ENCODE results near the gene EZR.

Gene EZR

DNA sequence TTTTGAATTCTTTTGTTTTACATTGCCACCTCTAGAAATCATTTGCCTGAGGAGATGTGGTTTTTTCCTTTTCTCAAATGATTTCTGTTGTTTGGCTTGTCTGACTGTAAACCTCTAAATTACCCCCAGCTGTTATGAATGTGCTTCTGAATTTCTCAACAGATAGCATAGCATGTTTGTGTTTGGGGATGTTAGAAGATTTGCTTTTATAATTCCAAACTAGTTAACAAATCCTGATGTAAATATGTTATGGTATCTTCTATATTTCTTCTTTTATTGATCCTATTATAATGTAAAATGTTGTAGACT is 31.6 kb upstream of the EZR start:
- TF ChIP-seq CTCF (IDR thresholded peaks at IDR 0.05; ENCODE audit: borderline replicate concordance, control extremely low read depth, extremely low read depth, insufficient read depth, missing control alignments), result no peak
- in situ Hi-C loops (cut with MboI; ENCODE audit: low sequenced_read_pairs, unreplicated experiment), result no loop called here
- DNase-seq (ENCODE audit: low spot score), result no peak

DNA sequence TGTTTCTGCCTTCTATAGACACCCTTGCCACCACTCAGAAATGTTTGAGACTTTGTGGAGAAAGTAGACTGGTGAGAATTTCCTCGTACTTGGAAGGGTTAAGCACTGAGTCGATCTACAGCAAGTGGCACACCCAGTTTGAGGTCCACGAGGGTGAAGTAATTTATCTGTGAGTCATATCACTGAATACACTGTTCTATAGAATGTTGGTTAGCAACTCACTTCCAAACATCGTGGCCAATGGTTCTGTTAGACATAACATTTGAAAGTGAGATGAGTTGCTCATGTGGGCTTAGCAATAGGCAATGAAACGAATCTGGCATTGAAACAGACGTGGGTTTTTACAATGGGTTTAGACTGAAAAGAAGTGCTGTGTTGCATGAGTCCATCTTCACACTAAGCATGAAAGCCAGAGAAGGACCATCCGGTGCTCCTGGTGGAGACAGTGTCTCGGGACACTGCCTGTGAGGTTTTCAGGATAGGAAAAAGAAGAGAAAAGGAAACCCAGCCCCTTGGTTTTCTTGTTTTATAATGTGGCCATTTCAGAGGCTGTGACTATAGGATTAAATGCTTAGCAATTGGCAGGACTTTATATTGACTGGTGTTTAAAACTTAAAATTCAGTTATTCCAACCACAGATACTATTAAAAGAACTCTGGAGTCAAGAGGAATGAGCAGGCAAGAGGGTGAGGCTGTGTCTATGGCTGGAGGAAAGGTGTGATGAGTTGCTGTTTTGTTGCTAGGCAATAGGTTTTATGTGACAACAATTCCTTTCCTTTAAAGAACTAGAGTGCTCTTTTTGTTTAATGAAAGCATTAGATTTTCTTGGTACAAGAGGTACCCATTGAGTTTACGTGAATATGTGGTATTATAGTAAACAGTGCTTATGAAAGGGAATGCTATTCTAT is 31.0 kb upstream of the EZR start:
- no peak for TF ChIP-seq CTCF (IDR thresholded peaks at IDR 0.05; ENCODE audit: borderline replicate concordance, control extremely low read depth, extremely low read depth, insufficient read depth, missing control alignments)
- no peak for DNase-seq (ENCODE audit: low spot score)
- in situ Hi-C loops (cut with MboI; ENCODE audit: low sequenced_read_pairs, unreplicated experiment), result no loop called here

DNA sequence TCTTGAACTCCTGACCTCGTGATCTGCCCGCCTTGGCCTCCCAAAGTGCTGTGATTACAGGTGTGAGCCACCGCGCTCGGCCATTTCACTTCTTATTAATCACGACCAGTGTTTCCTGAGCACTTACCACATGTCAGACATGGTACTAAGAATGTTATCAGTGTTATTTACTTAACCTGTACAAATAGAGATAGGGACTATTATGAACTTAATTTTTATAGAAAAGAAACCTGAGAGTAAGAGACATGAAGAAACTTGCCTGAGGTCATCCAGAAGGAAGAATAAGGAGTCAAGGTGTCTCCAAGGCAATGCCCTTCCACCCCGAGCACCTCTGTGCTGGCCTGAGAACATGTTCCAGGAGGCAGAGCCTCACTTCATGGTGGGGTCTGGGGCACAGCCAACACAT is 29.3 kb upstream of the EZR start:
- no peak for TF ChIP-seq CTCF (IDR thresholded peaks at IDR 0.05; ENCODE audit: borderline replicate concordance, control extremely low read depth, extremely low read depth, insufficient read depth, missing control alignments)
- DNase-seq (ENCODE audit: low spot score), result no peak

GRCh38 chr6:158847786-158848185 is 28.6 kb upstream of the EZR start:
- no peak for DNase-seq (ENCODE audit: low spot score)
- in situ Hi-C loops (cut with MboI; ENCODE audit: low sequenced_read_pairs, unreplicated experiment), result no loop called here
- no peak for TF ChIP-seq CTCF (IDR thresholded peaks at IDR 0.05; ENCODE audit: borderline replicate concordance, control extremely low read depth, extremely low read depth, insufficient read depth, missing control alignments)

More for the DNA sequence above, 29.3 kb upstream of the EZR start:
- in situ Hi-C loops (cut with MboI; ENCODE audit: low sequenced_read_pairs, unreplicated experiment), result no loop called here

- in situ Hi-C loops (cut with MboI; ENCODE audit: low sequenced_read_pairs, unreplicated experiment), result no loop called here
- TF ChIP-seq CTCF (IDR thresholded peaks at IDR 0.05; ENCODE audit: borderline replicate concordance, control extremely low read depth, extremely low read depth, insufficient read depth, missing control alignments), result no peak
- DNase-seq (ENCODE audit: low spot score), result no peak
These were observed 27.9 kb upstream of the EZR start for GRCh38 chr6:158847012-158847529.

DNA sequence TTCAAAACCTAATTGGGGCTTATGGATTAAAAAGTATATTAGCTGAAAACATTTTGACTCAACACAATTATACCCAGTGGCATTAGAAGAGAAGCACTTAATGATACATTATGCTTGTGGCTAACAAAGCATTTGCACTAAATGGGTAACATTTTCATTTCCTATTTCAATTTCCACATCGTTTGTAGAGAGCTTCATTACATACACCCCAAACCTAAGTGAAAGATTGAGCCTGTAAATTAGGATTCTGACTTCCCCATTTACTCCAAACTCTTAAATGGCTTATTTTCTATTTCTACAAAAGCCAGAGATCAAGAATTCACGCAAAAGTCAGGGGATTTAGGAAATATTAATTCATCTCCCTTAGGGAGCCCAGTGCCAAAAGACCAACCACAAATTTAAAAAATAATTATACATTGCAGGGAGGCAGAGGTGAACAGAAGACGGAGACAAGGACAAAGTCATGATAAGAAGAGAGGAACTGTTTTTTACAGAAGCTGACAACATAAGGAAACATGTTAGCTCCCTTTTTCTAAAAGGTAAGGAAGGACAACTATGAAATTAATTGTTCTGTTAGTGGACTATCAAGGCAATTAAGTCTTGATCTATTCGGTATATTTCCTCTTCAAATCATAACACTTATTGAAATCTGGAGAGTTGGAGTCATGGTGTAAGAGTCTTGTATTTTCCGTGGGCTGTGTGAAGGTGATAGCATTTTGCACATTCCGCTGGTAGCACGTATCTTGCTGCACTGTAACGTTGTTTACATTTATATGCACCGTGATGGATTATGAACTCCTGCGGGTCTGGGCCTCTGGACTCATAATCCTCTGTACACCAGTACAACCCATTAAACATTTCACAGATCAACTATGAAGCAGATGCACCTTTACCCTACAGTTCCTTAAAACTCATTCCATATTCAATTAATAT is 24.8 kb upstream of the EZR start:
- no peak for DNase-seq (ENCODE audit: low spot score)
- in situ Hi-C loops (cut with MboI; ENCODE audit: low sequenced_read_pairs, unreplicated experiment), result no loop called here
- no peak for TF ChIP-seq CTCF (IDR thresholded peaks at IDR 0.05; ENCODE audit: borderline replicate concordance, control extremely low read depth, extremely low read depth, insufficient read depth, missing control alignments)
